Thyroid gland (tissue), 4 donors: Measurements from ENCODE around the gene KIAA0586. TPM values are rescaled to one million over a fixed set of nuclear protein-coding genes. Genes with fewer than 3 reads are reported as not detected.

ENCODE experiments used
- DNase-seq, 2 donors: peaks; one replicate each; pipeline ENCODE4 v3.0.0-alpha.2; 2019
- H3K27ac ChIP-seq, 3 donors: fragments of 200-600 bp; sonication (generic); 1 replicate in 2 of 3; 2 replicates in 1 of 3; pipeline ENCODE4 v1.5.1; 2016 to 2019; ENCODE audit warnings: mild to moderate bottlenecking in 1 of 3, moderate library complexity in 1 of 3
- H3K27me3 ChIP-seq: fragments of 200-600 bp; sonication (generic); one replicate; pipeline ENCODE4 v1.5.1; 2019
- H3K36me3 ChIP-seq, 2 donors: fragments of 200-600 bp; sonication (generic); one replicate each; pipeline ENCODE4 v1.5.1; 2016 to 2019
- H3K4me1 ChIP-seq, 2 donors: fragments of 200-600 bp; sonication (generic); one replicate each; pipeline ENCODE4 v1.5.1; 2017 to 2019
- H3K4me3 ChIP-seq, 3 donors: fragments of 200-600 bp; sonication (generic); replicated peaks in 1 of 3; 1 replicate in 2 of 3; 2 replicates in 1 of 3; pipeline ENCODE4 v1.5.1; 2016; ENCODE audit warnings: mild to moderate bottlenecking in 1 of 3
- H3K9me3 ChIP-seq: fragments of 200-600 bp; sonication (generic); one replicate; pipeline ENCODE4 v1.5.1; 2017
- CTCF ChIP-seq, 6 experiments: fragments of 200-600 bp in 3 of 6; fragments of 450-650 bp in 3 of 6; sonication (generic) in 3 of 6; IDR thresholded peaks; one replicate each; pipeline ENCODE4 v1.5.1; 2016 to 2019; ENCODE audit warnings: antibody characterized with exemption in 6 of 6, mild to moderate bottlenecking in 2 of 6, inconsistent platforms in 1 of 6, moderate library complexity in 1 of 6
- POLR2A ChIP-seq, 2 donors: fragments of 450-650 bp; IDR thresholded peaks; one replicate each; pipeline ENCODE4 v1.6.1; 2017; ENCODE audit warnings: antibody characterized with exemption in 2 of 2, mild to moderate bottlenecking in 2 of 2, moderate library complexity in 1 of 2
- WGBS, 2 donors: methylation state at CpG; one replicate each; pipeline ENCODE4 v1.1.5; 2017; 5-methylcytosine and 5-hydroxymethylcytosine counted together
- intact Hi-C: fragments of 100-400 bp; cut with DNase I; formaldehyde crosslinking; loops from one replicate; pipeline ENCODE4 v1.15.1; 2023
- total RNA-seq, 4 donors: library from RNA; depleted of rRNA; stranded (reverse); fragments of >200 nt; gene quantifications; one replicate each; pipeline ENCODE4 v1.2.3, GENCODE V29; 2016

KIAA0586 gene
- total RNA-seq, 4 donors from 2014 or later = 18.7 to 26.3 (median 21.2) TPM

DNA sequence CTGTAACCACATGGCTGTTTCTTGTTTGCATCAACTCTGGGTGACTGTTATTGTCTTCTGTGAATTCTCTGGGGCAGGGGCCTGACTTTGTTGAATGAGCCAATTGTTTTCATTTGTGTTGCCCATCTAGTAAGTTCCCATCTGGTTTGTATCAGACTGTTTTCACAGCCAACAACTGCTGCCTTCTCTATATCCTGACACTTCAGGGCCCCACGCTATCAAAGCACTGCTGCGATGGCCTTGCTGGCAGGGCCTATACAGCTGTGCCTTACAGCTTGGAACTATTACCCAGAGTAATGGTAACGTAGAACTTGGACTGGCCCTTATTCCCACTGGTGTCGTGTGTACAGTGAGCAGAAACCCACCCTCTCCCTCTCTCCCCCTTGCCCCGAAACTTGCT, 105.9 kb downstream of the KIAA0586 start:
- WGBS, 2 donors = 73 to 77% methylated on average over 5 of the region's 5 CpGs
- H3K9me3 ChIP-seq = no peaks in the 10 kb centered on the region
- intact Hi-C loops = no loop called here
- no peaks in the 10 kb centered on the region for H3K27me3 ChIP-seq
- H3K27ac ChIP-seq = peak overlapping the region in 1 of 3 donors; percentile 31
- H3K4me1 ChIP-seq = peaks cover 8% of the 10 kb centered on the region in 2 donors
- H3K36me3 ChIP-seq = no peaks in the 10 kb centered on the region
- no peak overlapping the region for H3K4me3 ChIP-seq
- no peak for TF ChIP-seq CTCF (IDR thresholded peaks at IDR 0.05)
- TF ChIP-seq POLR2A (IDR thresholded peaks at IDR 0.05) = no peak
- no peak for DNase-seq

DNA sequence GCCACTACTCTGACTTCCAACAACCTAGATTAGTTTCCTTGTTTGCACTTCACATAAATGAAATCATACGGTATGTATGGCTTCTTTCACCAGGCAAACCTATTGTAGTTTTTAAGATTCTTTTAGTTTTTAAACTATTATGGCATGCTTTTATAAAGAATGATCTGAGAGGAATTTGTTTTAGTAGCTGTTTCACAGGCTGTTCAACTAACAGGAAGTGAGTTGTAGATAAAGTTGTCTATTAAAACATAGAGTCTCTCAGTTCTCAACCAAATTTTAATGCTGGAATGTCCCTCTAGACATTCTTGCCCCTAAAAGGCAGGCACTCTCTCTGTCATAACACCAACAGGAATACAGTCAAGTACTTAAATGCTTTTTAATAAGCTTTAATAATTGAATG, 107.5 kb downstream of the KIAA0586 start:
- no peak for TF ChIP-seq CTCF (IDR thresholded peaks at IDR 0.05)
- TF ChIP-seq POLR2A (IDR thresholded peaks at IDR 0.05) = no peak
- WGBS, 2 donors = 69% methylated on average over 1 of the region's 1 CpG
- Histone ChIP-seq H3K36me3 (no peaks in the 10 kb centered on the region), H3K27me3 (no peaks in the 10 kb centered on the region), H3K4me3 (no peak overlapping the region), H3K27ac (peak overlapping the region in 2 of 3 donors; percentile 12 to 24), H3K9me3 (no peaks in the 10 kb centered on the region), H3K4me1 (peaks cover 8% of the 10 kb centered on the region in 2 donors)
- intact Hi-C loops = no loop called here
- no peak for DNase-seq

GRCh38 chr14:58537004-58537403, 109.5 kb downstream of the KIAA0586 start:
- TF ChIP-seq POLR2A (IDR thresholded peaks at IDR 0.05) = no peak
- no peak for TF ChIP-seq CTCF (IDR thresholded peaks at IDR 0.05)
- no peaks in the 10 kb centered on the region for H3K36me3 ChIP-seq
- WGBS, 2 donors = 92 to 93% methylated on average over 3 of the region's 3 CpGs
- no peaks in the 10 kb centered on the region for H3K27me3 ChIP-seq
- DNase-seq = no peak
- H3K4me3 ChIP-seq = no peak overlapping the region
- H3K27ac ChIP-seq = no peak overlapping the region
- intact Hi-C loops = no loop called here
- H3K9me3 ChIP-seq = no peaks in the 10 kb centered on the region
- H3K4me1 ChIP-seq = peaks cover 8% of the 10 kb centered on the region in 2 donors

DNA sequence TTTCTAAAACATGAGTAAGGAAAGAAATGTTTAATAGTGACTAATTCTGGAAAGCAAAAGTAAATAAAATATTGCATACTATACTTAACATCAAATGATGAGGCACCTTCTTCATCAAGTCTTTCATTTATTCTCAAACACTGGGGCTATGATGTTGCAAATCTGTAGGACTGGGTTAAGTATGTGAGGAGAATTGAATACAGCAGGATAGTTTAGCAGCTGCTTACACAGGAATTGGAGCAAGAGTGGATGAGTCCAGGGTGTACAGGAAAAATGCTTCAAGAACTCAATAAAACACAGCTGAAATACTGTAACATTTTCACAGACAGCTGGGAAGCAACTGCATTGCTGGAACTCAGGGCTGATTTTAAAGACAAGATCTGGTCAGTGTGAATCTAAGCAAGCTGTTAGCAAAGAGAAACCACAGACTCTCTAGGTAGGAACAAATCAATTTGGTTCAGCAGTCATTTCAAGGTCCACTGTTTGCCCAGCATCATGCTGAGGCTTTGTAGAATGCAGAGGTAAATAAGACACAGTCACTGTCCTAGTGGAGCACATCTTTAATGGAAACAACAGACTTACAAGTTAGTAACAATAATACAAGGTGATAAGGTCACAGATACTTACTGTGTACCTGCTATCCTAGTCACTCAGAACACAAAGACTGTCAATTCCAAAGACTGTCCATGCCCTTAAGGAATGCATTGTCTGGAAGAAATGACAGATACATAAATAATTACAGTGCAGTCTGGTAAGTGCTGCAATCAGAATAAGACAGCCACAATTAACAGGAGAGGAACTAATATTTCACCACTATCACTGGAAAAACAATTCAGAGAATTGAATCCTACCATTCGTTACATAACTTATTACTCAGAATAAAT, 113.5 kb downstream of the KIAA0586 start:
- intact Hi-C loops = no loop called here
- Histone ChIP-seq H3K9me3 (no peaks in the 10 kb centered on the region), H3K4me3 (no peak overlapping the region), H3K36me3 (no peaks in the 10 kb centered on the region), H3K27ac (no peak overlapping the region), H3K4me1 (no peaks in the 10 kb centered on the region), H3K27me3 (no peaks in the 10 kb centered on the region)
- TF ChIP-seq POLR2A (IDR thresholded peaks at IDR 0.05) (no peak), CTCF (IDR thresholded peaks at IDR 0.05) (no peak)
- 95 to 96% methylated on average over 1 of the region's 1 CpG for WGBS, 2 donors
- DNase-seq = no peak

- DNase-seq = no peak
- no peaks in the 10 kb centered on the region for H3K27me3 ChIP-seq
- no peak overlapping the region for H3K4me3 ChIP-seq
- intact Hi-C loops = no loop called here
- no peak overlapping the region for H3K27ac ChIP-seq
- no peaks in the 10 kb centered on the region for H3K4me1 ChIP-seq
- 89 to 91% methylated on average over 2 of the region's 2 CpGs for WGBS, 2 donors
- no peaks in the 10 kb centered on the region for H3K9me3 ChIP-seq
- H3K36me3 ChIP-seq = no peaks in the 10 kb centered on the region
- TF ChIP-seq POLR2A (IDR thresholded peaks at IDR 0.05) (no peak), CTCF (IDR thresholded peaks at IDR 0.05) (no peak)
Observed at GRCh38 chr14:58541633-58542022, 114.1 kb downstream of the KIAA0586 start.
